H54 (cell line): Measurements from ENCODE around the gene ITIH3.
A peak's percentile ranks its signal among the peaks of the same experiment; 100 is the strongest.

Experiments
- DNase-seq: peaks from one replicate; pipeline ENCODE4 v3.0.0; 2011; ENCODE audit warnings: low spot score, mixed read lengths; ENCODE audit not compliant: insufficient read length
- FAIRE-seq: peaks from 3 replicates; lab custom pipeline; 2011; peaks lifted over from hg19 to GRCh38; lab: Jason Lieb, UNC
- POLR2A ChIP-seq: IDR thresholded peaks from 2 replicates; pipeline ENCODE4 v1.6.1; 2011; ENCODE audit warnings: low read depth, mild to moderate bottlenecking, low read length

The ITIH3 gene

GRCh38 chr3:52786330-52787215 lies 8.0 kb upstream of the ITIH3 start:
- no peak for TF ChIP-seq POLR2A
- DNase-seq: no peak
- FAIRE-seq: no peak

- FAIRE-seq: no peak
- DNase-seq: no peak
- TF ChIP-seq POLR2A: no peak
Observed at GRCh38 chr3:52787246-52787645, 7.3 kb upstream of the ITIH3 start.

- DNase-seq: no peak
- no peak for TF ChIP-seq POLR2A
- no peak for FAIRE-seq
Observed at GRCh38 chr3:52787672-52788625, 6.6 kb upstream of the ITIH3 start.

- no peak for FAIRE-seq
- no peak for DNase-seq
- no peak for TF ChIP-seq POLR2A
Observed at GRCh38 chr3:52788890-52789745, 5.5 kb upstream of the ITIH3 start.

GRCh38 chr3:52789746-52790040 lies 4.9 kb upstream of the ITIH3 start:
- no peak for DNase-seq
- TF ChIP-seq POLR2A: no peak
- FAIRE-seq: no peak

- no peak for TF ChIP-seq POLR2A
- DNase-seq (no peak), FAIRE-seq (no peak)
Observed at GRCh38 chr3:52790337-52790736, 4.3 kb upstream of the ITIH3 start.

GRCh38 chr3:52790741-52791140 lies 3.9 kb upstream of the ITIH3 start:
- DNase-seq (no peak), FAIRE-seq (no peak)
- no peak for TF ChIP-seq POLR2A

- FAIRE-seq: no peak
- DNase-seq: no peak
- no peak for TF ChIP-seq POLR2A
Observed at GRCh38 chr3:52791366-52791765, 3.2 kb upstream of the ITIH3 start.

GRCh38 chr3:52791928-52792327 lies 2.7 kb upstream of the ITIH3 start:
- DNase-seq (no peak), FAIRE-seq (no peak)
- TF ChIP-seq POLR2A: no peak

- no peak for TF ChIP-seq POLR2A
- FAIRE-seq: no peak
- no peak for DNase-seq
Observed at GRCh38 chr3:52792413-52792812, 2.2 kb upstream of the ITIH3 start.

GRCh38 chr3:52792961-52793695 lies 1.5 kb upstream of the ITIH3 start:
- no peak for TF ChIP-seq POLR2A
- DNase-seq (peak; percentile 29), FAIRE-seq (no peak)

- FAIRE-seq: no peak
- TF ChIP-seq POLR2A: no peak
- no peak for DNase-seq
Observed at GRCh38 chr3:52793702-52794611, 639 bp upstream of the ITIH3 start.
